AG10803 (cell line): ENCODE results near the gene PAX8.

ENCODE experiments used
- DNase-seq: peaks from one replicate; pipeline ENCODE4 v3.0.0; 2010; ENCODE audit warnings: low read depth
- H3K4me3 ChIP-seq: 2 replicates; pipeline ENCODE4 v1.5.1; 2011; ENCODE audit warnings: mild to moderate bottlenecking, low read length, control low read depth
- CTCF ChIP-seq: conservative IDR thresholded peaks from 2 replicates; pipeline ENCODE4 v1.5.1; 2011; ENCODE audit warnings: mild to moderate bottlenecking, low read length, control low read depth, inconsistent platforms

PAX8 gene

GRCh38 chr2:113211226-113212105 lies 67.3 kb downstream of the PAX8 start:
- peak; percentile 70 for DNase-seq
- TF ChIP-seq CTCF = no peak
- no peak overlapping the region for H3K4me3 ChIP-seq

GRCh38 chr2:113209646-113210171 lies 69.0 kb downstream of the PAX8 start:
- no peak for DNase-seq
- no peak for TF ChIP-seq CTCF
- H3K4me3 ChIP-seq = no peak overlapping the region

GRCh38 chr2:113209011-113209645 lies 69.6 kb downstream of the PAX8 start:
- DNase-seq = no peak
- TF ChIP-seq CTCF = no peak
- H3K4me3 ChIP-seq = no peak overlapping the region

GRCh38 chr2:113208396-113208795 lies 70.3 kb downstream of the PAX8 start:
- no peak for TF ChIP-seq CTCF
- H3K4me3 ChIP-seq = no peak overlapping the region
- no peak for DNase-seq

- no peak for DNase-seq
- no peak overlapping the region for H3K4me3 ChIP-seq
- no peak for TF ChIP-seq CTCF
Measured at GRCh38 chr2:113207021-113207420, 71.7 kb downstream of the PAX8 start.

GRCh38 chr2:113206251-113206650 lies 72.5 kb downstream of the PAX8 start:
- no peak for TF ChIP-seq CTCF
- H3K4me3 ChIP-seq = no peak overlapping the region
- no peak for DNase-seq
